PC-3 (cell line): ENCODE data around the gene NXPH1.

Experiments used
- EZH2phosphoT487 ChIP-seq: fragments of 300-600 bp; sonication (generic); IDR thresholded peaks from 2 replicates; pipeline ENCODE4 v1.6.1; 2018; ENCODE audit warnings: mild to moderate bottlenecking, antibody characterized with exemption, low read length, borderline replicate concordance
- TF ChIP-seq, protein P1 (sequence below): fragments of 300-600 bp; sonication (generic); conservative IDR thresholded peaks from 2 replicates; pipeline ENCODE4 v1.5.1; 2017; ENCODE audit warnings: antibody characterized with exemption, low read depth, mild to moderate bottlenecking, low read length

DNA sequence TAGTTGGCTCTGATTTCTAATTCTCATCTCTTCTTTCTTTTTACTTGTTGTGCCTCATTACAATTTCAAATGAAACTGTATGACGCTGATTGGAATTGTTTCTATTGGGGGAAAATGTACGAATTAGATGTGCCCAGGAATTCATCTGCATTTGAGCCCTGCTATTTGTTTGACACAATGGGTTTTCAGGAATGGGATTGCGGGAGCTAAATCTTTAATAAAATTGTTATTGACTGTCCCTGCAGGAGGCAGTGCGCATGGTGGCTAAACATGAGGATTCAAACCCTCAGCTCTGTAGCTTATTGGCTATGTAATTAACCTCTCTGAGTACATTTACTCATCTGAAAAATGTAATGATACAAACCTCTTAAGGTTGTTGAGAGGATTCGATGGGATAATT is 181.6 kb downstream of the NXPH1 start:
- TF ChIP-seq, protein P1, sequence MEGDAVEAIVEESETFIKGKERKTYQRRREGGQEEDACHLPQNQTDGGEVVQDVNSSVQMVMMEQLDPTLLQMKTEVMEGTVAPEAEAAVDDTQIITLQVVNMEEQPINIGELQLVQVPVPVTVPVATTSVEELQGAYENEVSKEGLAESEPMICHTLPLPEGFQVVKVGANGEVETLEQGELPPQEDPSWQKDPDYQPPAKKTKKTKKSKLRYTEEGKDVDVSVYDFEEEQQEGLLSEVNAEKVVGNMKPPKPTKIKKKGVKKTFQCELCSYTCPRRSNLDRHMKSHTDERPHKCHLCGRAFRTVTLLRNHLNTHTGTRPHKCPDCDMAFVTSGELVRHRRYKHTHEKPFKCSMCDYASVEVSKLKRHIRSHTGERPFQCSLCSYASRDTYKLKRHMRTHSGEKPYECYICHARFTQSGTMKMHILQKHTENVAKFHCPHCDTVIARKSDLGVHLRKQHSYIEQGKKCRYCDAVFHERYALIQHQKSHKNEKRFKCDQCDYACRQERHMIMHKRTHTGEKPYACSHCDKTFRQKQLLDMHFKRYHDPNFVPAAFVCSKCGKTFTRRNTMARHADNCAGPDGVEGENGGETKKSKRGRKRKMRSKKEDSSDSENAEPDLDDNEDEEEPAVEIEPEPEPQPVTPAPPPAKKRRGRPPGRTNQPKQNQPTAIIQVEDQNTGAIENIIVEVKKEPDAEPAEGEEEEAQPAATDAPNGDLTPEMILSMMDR, result no peak
- TF ChIP-seq EZH2phosphoT487, result no peak
